NCI-H1105 treated with DMSO at 0.1 percent for 48 hours (cell line): ENCODE results near the gene ARID5A.

Experiments
- DNase-seq: peaks from one replicate; lab custom pipeline; 2025; lab: John Stamatoyannopoulos, UW

ARID5A gene

DNA sequence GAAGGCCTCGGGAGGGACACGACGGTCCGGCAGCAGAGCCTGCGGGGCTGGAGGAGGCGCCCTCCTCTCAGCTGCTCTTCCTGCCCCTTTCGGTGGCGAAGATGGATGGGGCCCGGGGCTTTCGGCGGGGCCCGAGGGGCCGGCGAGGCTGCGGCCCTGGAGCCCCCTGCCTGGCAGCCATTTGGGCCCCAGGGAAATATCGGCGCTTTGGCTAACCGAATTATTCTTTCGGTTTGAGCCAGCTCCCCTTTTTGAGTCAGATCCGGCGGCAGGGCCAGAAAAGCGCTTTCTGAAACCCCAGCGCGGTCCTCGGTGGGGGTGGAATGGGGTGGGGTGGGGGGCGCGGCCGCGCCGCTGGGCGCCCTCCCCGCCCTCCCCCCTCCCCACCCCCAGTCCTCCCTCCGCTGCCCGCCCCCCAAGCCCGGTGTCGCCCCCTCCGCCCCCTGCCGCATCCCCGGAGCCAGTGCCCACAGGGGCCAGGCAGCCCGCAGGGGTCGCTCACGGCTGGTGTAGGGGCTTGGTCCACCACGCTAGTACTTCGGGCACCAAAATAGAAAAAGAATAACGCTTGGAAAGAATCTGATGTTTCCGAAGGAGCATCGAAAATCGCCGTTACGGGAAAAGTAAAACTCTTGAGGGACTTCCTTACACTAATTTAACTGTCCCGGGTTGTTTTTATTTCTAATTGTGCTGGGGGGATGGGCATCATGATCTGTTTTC is 9.1 kb upstream of the ARID5A start:
- DNase-seq: no peak

DNA sequence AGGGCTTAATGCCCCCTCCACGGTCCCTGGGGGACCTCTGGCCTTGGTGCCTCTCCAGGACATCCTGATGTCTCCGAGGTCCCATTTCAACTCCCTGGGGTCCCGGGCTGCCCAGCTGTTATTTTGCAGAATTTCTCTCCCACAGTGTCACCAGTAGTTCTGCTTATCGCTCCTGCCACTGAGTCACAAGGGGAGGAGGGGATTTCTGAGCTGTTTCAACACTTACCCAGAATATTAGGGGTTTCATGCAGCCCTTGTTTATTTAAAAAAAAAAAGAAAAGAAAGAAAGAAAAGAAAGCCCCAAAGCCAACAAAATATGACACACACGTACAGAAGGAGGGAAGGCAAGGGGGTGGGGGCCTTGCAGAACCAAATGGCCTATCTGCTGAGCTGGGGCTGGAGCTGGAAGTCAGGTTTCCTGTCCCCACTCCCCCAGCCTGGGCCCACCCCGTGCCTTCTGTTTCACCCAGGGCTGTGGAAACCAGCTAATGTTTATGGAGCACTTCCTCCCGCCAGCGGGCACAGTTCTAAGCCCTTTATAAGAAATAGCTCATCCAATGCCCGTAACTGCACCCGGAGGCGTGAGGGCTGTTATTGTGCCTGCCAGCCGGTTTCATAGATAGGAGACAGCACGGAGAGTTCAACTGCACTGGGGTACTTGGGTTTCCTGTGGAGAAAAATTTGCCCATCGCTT is 8.4 kb upstream of the ARID5A start:
- DNase-seq: no peak

DNA sequence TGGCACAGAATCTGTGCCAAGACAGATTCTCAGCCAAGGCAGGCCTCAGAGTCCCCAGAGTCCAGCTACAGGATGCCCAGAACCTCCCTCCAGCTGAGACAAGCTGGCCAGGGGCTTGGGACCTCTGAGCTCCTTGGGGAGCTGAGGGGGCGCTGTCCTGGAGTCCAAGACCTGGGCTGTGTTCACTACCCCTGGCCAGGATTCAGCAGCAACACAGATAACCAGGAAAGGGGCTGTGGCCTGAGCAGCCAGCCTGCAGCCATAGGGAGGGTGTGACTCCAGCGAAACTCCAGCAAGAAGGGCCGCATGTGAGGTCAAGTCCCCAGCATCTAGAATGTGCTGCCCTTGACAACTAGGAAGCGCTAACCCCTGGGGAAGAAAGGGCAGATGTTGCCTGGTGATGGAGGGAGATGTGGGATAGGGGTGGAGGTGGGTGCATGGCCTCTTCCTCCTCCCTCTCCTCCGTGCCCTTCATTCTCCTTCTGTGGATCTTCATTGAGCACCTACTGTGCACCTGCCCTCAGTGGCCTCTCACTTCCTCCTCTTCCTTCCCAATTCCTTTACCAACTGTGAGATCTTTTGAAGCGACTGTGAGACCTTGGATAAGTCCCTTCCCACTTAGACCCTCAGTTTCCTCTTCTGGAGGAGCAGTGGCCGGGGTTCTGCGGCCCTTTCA is 7.7 kb upstream of the ARID5A start:
- no peak for DNase-seq

DNA sequence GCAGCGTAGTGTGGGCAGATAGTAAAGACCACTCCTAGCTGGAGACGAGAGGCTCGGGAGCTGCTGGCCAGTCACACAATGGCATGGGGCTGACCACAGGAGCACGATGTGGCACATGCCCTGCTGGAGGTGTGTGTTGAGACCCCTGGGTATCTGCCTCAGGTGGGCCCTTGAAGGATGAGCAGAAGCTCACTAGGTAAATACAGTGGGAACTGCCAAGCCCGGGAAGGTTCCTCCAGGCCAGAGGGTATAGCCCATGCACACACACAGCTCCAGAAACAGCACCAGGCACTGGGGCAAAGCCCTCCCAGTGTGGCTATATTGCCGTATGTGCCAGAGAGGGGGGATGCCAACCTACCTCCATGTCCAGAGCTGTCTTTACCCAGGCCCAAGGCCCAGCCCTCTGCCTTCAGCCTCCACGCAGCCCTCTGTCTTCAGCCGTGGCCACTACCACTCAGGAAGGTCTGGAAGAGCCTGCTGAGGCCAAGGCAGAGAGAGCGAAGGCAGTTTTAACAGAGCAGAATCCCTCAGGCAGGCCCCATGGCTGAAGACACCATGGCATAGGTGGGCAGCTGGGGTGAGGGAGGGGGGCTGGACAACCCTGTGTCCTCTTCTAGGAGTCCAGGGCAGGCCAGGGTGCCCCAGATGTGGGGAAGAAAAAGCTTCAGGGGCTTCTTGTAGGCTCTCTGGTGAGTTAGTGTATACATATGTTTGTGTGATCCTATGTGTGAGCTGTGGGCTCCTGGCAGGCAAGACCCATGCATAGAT is 7.0 kb upstream of the ARID5A start:
- DNase-seq: no peak

DNA sequence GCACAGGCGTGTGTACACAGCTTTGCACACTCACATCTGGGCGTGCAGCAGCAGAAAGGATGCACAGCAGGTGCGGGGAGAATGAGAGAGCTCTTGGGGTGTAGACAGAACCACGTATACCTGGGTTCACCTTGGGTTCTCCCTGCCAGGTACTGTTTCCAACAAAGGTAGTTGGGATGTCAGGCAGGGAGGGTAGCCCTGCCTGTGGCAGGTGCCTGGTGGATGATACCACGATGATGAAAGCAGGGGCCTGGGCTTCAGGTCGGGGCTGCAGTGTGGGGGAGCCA is 6.5 kb upstream of the ARID5A start:
- no peak for DNase-seq

DNA sequence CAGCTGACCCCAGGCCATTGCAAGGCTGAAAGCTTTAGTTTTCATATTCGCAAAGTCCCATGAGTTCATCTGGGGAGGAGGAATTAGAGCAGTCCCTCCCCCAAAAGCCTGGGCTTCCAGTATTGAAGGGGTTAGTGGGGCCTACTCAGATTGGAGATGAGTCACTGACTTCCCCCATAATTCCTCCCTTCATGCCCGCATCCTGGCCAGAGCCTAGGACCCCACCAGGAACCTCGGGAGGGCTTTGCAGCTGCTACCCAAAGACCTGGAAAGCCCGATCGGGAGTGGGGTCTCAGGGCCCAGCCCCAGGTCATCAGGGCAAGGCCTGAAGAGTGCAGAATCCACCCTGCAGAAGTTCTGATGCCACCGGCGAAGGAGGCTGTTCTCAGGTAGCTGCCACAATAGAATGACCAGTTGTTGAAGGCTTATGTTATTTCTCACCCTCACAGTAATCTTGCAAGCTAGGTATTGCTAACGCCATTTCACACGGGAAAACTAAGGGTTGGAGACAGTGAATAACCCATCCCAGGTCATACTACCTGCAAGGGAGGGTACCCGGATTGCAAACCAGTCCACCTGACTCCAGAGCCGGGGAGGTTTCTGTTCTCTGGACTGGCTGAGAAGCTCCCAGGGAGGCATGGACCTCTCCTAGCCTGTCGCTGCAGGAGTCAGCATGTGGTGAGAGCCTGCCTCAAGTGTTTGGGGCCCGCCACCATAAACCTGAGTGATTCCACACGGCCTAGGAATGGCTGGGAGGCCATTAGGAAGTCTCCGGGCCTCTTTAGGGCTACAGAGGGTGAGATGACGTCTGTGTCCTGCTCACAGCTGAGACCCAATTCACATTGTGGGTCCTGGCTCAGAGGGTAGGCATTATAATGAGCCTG is 5.8 kb upstream of the ARID5A start:
- no peak for DNase-seq

DNA sequence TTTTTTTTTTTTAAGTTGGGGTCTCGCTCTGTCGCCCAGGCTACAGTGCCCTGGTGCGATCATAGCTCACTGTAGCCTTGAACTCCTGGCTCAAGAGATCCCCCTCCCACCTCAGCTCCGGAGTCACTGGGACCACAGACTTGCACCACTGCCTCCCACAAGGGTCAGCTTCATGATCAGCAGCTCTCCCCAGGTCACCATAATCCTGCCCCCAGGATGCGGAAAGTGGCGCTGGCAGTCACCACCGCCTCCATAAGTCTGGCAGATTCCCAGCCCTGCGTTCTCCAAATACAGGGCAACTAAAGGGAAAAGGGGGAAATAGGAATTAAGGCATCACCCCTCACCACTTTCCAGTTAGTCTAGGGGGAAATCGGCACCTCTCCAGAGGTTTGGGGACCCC is 5.2 kb upstream of the ARID5A start:
- no peak for DNase-seq

DNA sequence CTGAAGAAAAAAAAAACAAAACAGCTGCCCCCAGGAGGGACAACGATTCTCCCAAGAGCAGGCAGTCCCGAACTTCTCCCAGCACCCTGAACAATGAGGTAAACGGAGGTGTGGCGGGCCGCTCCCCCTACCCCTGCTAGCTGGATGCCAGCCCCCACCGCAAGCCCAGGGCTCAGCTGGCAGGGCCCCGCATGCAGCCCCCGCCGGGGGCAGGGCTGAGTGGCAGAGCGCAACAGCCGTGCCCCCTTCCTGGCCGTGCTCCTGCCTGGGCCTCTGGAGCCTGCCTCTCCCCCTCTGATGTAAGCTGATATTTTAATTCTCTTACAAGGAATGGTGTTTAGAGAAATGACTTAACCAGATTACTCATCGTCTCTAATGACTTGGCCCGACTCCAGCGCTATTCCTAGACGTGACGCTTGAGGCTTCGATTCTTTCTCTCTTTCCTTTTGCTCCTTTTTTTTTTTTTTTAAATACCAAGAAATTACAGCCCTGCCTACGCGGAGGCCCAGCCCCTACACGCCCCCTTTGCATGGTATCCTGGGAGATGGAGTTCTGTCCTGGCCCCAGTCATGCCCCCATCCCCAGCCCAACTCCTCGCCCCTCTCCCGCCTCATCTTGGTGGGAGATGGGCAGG is 4.6 kb upstream of the ARID5A start:
- DNase-seq: peak; percentile 92

DNA sequence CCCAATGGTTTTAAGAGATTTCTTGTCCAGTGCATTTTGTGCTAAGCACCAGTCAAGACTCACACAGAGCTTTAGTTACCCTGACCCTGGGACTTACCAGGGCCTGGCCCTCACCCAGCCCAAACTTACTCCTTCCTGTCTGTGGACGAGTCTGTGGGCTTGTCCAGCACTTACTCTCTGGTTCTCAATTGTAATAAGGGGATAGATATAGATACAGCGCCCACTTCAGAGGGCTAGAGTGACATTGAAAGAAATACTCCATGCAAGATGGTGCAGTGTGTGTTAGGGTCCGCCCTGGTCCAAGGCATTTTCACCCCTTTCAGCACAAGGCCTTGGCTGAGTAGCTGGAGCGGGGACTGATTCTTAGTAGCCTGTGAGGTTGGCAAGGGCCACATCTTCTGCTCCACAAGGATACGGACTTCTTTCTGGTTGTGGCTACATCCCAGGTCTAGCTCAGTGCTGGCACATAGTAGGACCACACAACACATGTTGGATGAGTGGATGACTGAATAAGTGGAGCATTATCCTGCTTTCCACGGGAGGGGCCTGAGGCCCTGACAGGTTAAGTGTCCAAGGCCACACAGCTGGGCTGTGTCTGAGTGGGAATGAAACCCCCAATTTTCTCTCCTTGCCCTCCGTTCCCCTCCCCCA is 3.8 kb upstream of the ARID5A start:
- no peak for DNase-seq

DNA sequence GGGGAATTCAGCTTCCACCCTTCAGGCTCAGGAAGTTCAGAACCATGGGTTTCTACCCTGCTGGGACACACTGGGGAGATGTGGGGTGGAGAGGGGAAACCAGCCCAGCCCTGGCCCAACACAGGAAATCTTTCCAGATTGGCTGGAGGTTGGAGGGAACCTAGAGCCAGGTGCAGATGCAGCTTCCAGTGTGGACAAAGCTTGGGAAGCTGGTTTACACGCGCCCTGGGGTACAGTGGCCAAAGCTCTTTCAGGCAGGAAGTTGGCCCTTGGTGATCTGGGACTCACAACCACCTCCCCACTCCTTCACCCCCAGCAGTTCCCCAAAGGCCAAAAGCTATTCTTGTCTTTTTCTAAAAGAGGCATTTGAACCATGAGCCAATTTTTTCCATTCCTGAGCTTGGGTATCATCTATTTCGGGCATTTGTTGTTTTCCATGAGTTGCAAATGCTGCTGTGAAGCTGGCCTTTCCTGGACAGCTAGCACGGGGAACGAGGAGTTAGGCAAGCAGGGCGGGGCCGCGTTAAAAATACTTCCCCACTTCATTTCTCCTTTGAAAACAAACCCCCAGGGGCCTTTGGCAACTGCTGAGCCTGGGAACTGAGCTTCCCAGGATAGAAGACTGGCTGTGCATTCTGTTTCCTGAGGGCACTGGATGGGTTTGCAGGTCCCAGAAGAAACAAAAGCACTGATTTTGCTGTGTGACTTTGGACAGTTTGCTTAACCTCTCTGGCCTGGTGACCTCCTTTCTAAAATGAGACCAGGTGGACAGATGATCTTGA is 3.1 kb upstream of the ARID5A start:
- no peak for DNase-seq

DNA sequence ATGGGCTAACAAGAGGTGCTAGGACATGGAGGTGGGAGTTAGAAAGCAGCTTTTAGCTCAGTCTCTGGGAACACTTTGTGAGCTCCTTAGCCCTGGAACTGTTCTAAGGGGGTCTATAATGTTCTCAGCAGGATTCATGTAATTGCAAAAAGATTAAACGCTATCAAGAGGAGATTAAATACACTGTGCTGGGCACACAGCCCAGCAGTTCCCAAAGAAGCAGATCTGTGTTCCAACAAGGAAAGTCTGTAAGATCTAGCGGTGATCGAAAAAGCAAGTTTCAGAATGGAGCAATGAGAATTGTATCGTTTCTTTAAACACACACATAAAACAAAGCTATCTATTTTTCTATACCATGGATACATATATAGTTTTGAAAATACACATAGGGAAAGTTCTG is 2.4 kb upstream of the ARID5A start:
- DNase-seq: no peak

DNA sequence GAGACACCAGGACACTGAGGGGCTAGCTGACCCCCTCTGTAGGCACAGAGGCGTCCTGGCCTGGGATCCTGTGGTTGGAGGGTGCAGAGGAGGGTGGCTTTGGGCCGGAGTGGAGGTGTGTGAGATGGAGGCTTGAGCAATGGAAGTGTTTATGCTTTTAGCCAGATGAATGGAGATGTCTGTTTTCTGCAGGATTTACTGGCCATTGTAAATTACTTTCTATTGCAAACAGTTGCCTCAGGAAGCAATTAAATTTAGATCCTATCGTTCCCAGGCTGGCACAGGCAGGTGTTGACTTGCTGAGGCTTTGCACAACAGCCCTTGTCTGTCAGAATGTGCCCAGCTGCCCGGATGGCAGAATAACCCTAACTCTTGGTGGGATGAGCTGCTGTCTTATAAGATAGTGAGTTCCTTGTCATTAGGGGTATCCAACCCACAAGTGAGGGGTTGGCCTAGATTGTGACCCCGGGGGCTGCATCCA is 1.8 kb upstream of the ARID5A start:
- peak; percentile 80 for DNase-seq

DNA sequence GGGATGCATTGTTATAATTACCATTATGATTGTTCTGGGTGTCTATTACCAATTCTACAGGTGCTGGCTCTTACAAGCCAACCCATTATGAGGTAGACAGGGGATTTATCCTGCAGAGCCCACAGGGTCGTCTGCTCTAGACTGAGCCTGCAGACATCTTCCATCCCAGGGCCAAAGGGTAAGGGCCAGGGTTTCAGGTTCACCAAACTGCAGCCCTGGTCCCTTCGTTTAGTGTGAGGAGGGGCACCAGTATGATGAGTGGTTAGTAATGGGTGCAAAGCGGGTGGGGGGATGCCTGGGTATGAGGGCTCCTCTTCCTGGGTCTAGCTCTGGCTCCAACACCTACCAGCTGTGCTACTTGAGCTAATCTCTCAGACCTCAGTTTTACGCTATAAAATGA is 1.2 kb upstream of the ARID5A start:
- no peak for DNase-seq

DNA sequence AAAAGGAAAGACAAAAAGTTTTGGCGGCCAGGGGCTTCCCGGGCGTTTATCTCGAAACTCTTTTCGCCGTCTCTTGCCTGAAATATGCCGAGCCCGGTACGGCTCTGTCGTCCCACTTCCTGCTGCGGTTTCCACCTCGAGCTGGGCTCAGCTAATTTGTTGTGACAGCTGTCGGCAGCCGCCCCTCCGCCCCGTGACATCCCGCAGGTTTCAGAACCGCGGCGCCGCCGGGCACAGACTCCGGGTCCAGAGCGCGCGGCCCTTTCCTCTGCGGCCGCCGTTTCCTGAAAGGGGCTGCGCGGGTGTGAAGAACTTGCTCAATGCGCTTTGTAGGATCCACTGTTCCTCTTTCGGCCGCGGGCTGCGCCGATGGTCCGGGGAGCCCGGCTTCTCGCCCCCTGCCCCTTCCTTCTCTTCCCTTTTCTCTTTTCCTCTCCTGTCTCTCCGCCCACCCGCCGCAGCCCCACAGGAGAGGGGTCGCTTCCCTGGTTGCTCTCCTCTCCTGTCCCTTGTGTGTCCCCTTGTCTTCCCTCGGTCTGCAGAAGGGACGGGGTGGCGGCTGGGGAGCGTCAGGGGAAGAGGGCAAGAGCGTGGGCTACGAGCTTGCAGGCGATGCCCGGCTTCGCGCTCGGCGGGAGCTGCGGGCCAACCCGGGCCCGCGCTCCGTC is 648 bp downstream of the ARID5A start:
- peak; percentile 23 for DNase-seq

DNA sequence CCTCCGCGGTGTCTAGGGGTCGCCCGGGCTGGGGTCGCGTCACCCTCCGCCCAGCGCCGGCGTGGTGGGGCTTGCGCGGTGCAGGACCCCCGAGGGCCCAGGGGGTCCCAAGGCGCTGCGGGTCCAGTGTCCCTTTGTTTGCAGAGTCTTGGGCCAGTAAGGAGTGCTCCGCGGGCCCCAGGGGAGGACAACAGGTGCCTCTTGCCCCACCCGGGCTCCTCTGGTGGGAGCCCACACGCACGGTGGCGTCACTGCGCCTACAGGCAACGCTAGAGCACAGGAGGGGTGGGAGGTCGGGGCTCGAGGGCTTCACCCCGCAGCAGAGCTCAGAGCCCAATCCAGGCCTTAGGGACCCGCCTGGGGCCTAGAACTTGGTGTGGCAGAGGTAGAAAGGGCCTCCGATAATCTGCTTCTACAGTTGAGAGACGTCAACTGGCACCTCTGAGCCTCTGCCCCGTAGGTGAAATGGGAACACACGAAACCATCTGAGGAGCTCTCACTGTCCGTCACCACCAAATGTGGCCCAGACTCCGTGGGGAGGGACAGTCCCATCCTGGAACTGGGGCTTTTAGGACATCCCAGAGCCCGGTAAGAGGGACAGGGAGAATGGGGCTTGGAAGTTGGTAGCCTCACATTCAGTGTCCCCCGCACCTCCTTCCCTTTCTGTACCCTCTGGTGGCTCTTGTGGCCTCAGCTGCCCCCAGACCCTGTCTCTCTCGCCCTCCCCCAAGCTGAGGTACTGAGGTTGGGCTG is 1.4 kb downstream of the ARID5A start:
- no peak for DNase-seq

DNA sequence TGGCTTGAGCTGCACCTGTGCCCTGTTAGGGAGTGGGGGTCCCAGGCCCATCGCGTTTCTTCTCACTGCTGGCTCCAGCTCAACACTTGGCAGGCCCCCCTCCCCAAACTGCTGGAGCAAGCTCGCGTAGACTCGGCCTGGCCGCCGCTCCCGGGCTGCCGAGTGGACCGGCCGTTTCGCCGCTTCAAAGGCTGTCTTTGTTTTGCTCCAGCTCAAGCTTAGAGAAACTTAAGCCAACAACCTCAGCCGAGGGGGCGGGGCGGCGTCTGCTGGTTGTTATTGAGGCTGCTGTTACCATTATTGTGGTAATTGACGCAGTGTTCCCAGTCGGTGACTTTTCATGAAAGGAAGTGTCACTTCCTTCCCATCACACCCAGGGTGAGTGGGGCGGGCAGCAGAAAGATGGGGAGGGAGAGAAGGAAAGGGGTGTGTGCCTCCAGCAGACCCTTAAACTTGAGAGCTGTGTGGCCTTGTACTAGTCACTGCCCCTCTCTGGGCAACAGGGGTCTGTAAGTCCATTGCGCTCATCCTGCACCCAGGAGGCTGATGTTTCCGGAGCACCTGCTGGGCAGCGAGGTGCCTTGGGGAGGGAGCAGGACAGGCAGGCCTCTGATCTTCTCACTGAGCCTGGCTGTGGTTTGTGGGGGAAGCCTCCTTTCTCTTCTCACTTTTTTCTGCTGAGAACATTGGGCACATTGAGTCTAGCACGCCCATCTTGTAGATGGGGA is 2.1 kb downstream of the ARID5A start:
- no peak for DNase-seq

DNA sequence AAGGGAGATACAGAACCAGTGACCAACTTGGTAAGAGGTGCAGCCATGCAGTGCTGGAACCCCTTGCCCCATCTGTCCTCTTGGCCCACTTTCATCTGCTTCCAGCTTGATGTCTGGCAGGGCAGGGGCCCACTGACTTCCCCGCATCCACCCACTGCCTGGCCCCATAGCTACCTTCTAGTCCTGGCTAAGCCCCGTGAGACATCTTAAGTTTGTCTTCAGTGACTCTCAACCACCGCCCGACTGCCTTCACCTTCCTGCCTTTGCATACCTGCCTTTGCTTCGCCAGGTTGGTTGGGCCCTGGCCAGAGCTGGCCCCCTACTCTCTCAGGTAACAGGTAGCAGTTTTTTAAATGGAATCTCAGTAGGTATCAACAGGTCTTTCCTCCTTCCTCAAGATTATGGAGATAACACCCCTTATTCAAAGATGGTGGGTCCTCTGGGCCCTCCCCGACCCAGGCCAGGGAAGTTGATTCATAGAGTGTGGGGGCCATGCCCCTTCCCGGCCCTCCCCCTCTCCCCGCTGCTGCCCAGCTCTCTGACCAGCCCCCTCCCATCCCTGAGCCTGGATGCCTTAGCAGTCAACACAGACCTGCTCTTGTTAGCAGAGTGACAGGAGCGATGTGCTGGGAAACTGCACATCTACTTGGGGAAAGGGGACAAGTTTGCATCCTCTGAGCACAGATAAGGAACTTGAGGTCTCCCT is 2.8 kb downstream of the ARID5A start:
- DNase-seq: no peak
